ENCODE data around the gene TNIP2. TPM values are rescaled to one million over a fixed set of nuclear protein-coding genes. Genes with fewer than 3 reads are reported as not detected.

Gene TNIP2
- total and polyA plus RNA-seq, 2 of the 13 experiments (the other 11 are each of a cell fraction or from before 2014, with no cell fraction given) = 25.6 to 38.0 TPM

GRCh38 chr4:2792711-2793585 lies 36.8 kb upstream of the TNIP2 start, which contains the start of gene SH3BP2 (continued):
- peak; percentile 72; the same call in 1 of the 2 replicates for TF ChIP-seq HIVEP1 (CRISPR knock-in tag; IDR thresholded peaks at IDR 0.05)
- TF ChIP-seq MTA1 (CRISPR knock-in tag; IDR thresholded peaks at IDR 0.05; ENCODE audit: borderline replicate concordance) = no peak
- TF ChIP-seq ZNF615 (CRISPR knock-in tag; IDR thresholded peaks at IDR 0.05; ENCODE audit: borderline replicate concordance) = no peak
- TF ChIP-seq ZNF850 (CRISPR knock-in tag; conservative IDR thresholded peaks at IDR 0.05) = no peak
- no peak for TF ChIP-seq ZNF652 (CRISPR knock-in tag; IDR thresholded peaks at IDR 0.05; ENCODE audit: borderline replicate concordance, low read depth)
- no peak for TF ChIP-seq TCF7 (IDR thresholded peaks at IDR 0.05; ENCODE audit: low read depth)
- TF ChIP-seq ZBTB46 (CRISPR knock-in tag; IDR thresholded peaks at IDR 0.05; ENCODE audit: borderline replicate concordance) = no peak
- peak; percentile 92 for TF ChIP-seq CCDC6 (CRISPR knock-in tag; IDR thresholded peaks at IDR 0.05)
- TF ChIP-seq ZXDC (CRISPR knock-in tag; IDR thresholded peaks at IDR 0.05) = no peak; the same call in 1 of the 2 replicates
- no peak for TF ChIP-seq MEIS1 (CRISPR knock-in tag; IDR thresholded peaks at IDR 0.05; ENCODE audit: borderline replicate concordance)
- TF ChIP-seq ZBTB20 (CRISPR knock-in tag; IDR thresholded peaks at IDR 0.05; ENCODE audit: borderline replicate concordance, low read depth) = peak; percentile 64; the same call in 1 of the 2 replicates
- no peak for TF ChIP-seq ZNF660 (CRISPR knock-in tag; IDR thresholded peaks at IDR 0.05; ENCODE audit: borderline replicate concordance, low read depth)
- peak; percentile 60; the same call in 1 of the 2 replicates for TF ChIP-seq NRL (CRISPR knock-in tag; IDR thresholded peaks at IDR 0.05; ENCODE audit: borderline replicate concordance)
- peak; percentile 90; the same call in 1 of the 2 replicates for TF ChIP-seq ZNF563 (CRISPR knock-in tag; IDR thresholded peaks at IDR 0.05)
- TF ChIP-seq, protein P1, sequence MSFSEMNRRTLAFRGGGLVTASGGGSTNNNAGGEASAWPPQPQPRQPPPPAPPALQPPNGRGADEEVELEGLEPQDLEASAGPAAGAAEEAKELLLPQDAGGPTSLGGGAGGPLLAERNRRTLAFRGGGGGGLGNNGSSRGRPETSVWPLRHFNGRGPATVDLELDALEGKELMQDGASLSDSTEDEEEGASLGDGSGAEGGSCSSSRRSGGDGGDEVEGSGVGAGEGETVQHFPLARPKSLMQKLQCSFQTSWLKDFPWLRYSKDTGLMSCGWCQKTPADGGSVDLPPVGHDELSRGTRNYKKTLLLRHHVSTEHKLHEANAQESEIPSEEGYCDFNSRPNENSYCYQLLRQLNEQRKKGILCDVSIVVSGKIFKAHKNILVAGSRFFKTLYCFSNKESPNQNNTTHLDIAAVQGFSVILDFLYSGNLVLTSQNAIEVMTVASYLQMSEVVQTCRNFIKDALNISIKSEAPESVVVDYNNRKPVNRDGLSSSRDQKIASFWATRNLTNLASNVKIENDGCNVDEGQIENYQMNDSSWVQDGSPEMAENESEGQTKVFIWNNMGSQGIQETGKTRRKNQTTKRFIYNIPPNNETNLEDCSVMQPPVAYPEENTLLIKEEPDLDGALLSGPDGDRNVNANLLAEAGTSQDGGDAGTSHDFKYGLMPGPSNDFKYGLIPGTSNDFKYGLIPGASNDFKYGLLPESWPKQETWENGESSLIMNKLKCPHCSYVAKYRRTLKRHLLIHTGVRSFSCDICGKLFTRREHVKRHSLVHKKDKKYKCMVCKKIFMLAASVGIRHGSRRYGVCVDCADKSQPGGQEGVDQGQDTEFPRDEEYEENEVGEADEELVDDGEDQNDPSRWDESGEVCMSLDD (CRISPR knock-in tag; IDR thresholded peaks at IDR 0.05; ENCODE audit: borderline replicate concordance) = no peak
- peak; percentile 59; the same call in 1 of the 2 replicates for TF ChIP-seq ZNF607 (CRISPR knock-in tag; IDR thresholded peaks at IDR 0.05; ENCODE audit: borderline replicate concordance)
- TF ChIP-seq SYNCRIP (IDR thresholded peaks at IDR 0.05; ENCODE audit: insufficient read depth, low read depth, low read length) = no peak
- no peak for TF ChIP-seq PHF21A (CRISPR knock-in tag; IDR thresholded peaks at IDR 0.05)
- TF ChIP-seq BCL6 (CRISPR knock-in tag; IDR thresholded peaks at IDR 0.05) = peak; percentile 49; the same call in 1 of the 2 replicates
- peak; percentile 37; the same call in 1 of the 2 replicates for TF ChIP-seq FOXK1 (CRISPR knock-in tag; IDR thresholded peaks at IDR 0.05; ENCODE audit: borderline replicate concordance, low read depth)
- TF ChIP-seq ESRRA (CRISPR knock-in tag; IDR thresholded peaks at IDR 0.05; ENCODE audit: low read depth) = 0 out of 2 replicates have a peak, but pooled peaks have one; percentile 50
